Right ventricle myocardium inferior (tissue), 1 donor: Measurements from ENCODE around the gene KRTAP5-4. TPM values are rescaled to one million over a fixed set of nuclear protein-coding genes. Genes with fewer than 3 reads are reported as not detected.

Experiments
- total RNA-seq: library from RNA; stranded (reverse); fragmentation: NEBNext Ultra II Directional; extraction: Animal tissue kit (Norgen Biotek cat#: 25700); gene quantifications from one replicate; pipeline ENCODE4 v1.2.1, GENCODE V29; 2021
- donor health status: DM: no; HTN: yes; CAD: no; lungs with severe emphysema.

The KRTAP5-4 gene
- total RNA-seq, 1 donor from 2014 or later, result not detected

Other genes starting within 250 kb of the KRTAP5-4 start
- 1.4 TPM for gene BRSK2, start 232.2 kb downstream of the KRTAP5-4 start, total RNA-seq
- gene MOB2, start 135.4 kb downstream of the KRTAP5-4 start, total RNA-seq, result 48.7 TPM
- gene DUSP8, start 49.9 kb downstream of the KRTAP5-4 start, total RNA-seq, result 10.5 TPM
- not detected for gene KRTAP5-1, start 36.9 kb downstream of the KRTAP5-4 start, total RNA-seq
- not detected for gene KRTAP5-2, start 23.8 kb downstream of the KRTAP5-4 start, total RNA-seq
- not detected for gene KRTAP5-3, start 13.7 kb downstream of the KRTAP5-4 start, total RNA-seq
- not detected for gene KRTAP5-5, start 7.6 kb upstream of the KRTAP5-4 start, total RNA-seq
- not detected for gene KRTAP5-6, start 75.1 kb upstream of the KRTAP5-4 start, total RNA-seq
- 0.92 TPM for gene IFITM10, start 128.5 kb upstream of the KRTAP5-4 start, total RNA-seq
- 957 TPM for gene CTSD, start 141.8 kb upstream of the KRTAP5-4 start, total RNA-seq
- gene SYT8, start 212.9 kb upstream of the KRTAP5-4 start, total RNA-seq, result not detected
- gene TNNI2, start 216.8 kb upstream of the KRTAP5-4 start, total RNA-seq, result 0.35 TPM
- 22.5 TPM for gene LSP1, start 230.9 kb upstream of the KRTAP5-4 start, total RNA-seq